Measurements from ENCODE around the gene APBA2. TPM values are rescaled to one million over a fixed set of nuclear protein-coding genes. Genes with fewer than 3 reads are reported as not detected.

Gene APBA2
- total and polyA plus RNA-seq, 2 of the 4 experiments (the other 2 are of a cell fraction) = 21.7 to 33.0 TPM

GRCh38 chr15:28891588-28891987 lies 5.8 kb downstream of the APBA2 start:
- Histone ChIP-seq H3K9ac (ENCODE audit: low read depth, low read length) (no peak overlapping the region), H4K5ac (ENCODE audit: low read depth, low read length) (peak overlapping the region; percentile 2; the same call in 1 of the 2 replicates), H2BK5ac (ENCODE audit: low read depth, low read length, poor library complexity, severe bottlenecking) (no peak overlapping the region), H2AK5ac (ENCODE audit: low read depth, low read length) (no peak overlapping the region; the same call in 1 of the 2 replicates), H3K4me1 (ENCODE audit: control insufficient read depth, insufficient read depth, low read length) (peaks cover 17% of the 10 kb centered on the region), H3K4ac (ENCODE audit: low read depth, low read length) (peak overlapping the region; percentile 36; the same call in 1 of the 2 replicates), H3K4me3 (ENCODE audit: insufficient read depth, low read depth, low read length) (no peak overlapping the region), H3K27me3 (ENCODE audit: control insufficient read depth, insufficient read depth, low read length) (no peaks in the 10 kb centered on the region), H3K23ac (ENCODE audit: low read depth, low read length) (no peak overlapping the region), H3K79me1 (ENCODE audit: low read depth in 1 of 2, low read length in 2 of 2) (peaks cover 19 to 90% of the 10 kb centered on the region in 2 experiments), H2BK20ac (ENCODE audit: low read depth, low read length) (no peak overlapping the region), H2BK120ac (ENCODE audit: low read depth, low read length) (no peak overlapping the region), H3K4me2 (ENCODE audit: low read depth, low read length) (no peak overlapping the region), H3K27ac (ENCODE audit: insufficient read depth, low read length) (no peak overlapping the region), H2AFZ (replicated peaks; ENCODE audit: low read length, poor library complexity) (no peak overlapping the region), H3K18ac (ENCODE audit: low read depth, low read length) (no peak overlapping the region), H2AK9ac (replicated peaks; ENCODE audit: low read depth, low read length, poor library complexity) (no peak overlapping the region), H4K91ac (ENCODE audit: insufficient read depth, low read depth, low read length) (0 out of 2 replicates have a peak overlapping the region, but pooled peaks have one; percentile 12), H2BK15ac (ENCODE audit: low read depth, low read length) (0 out of 3 replicates have a peak overlapping the region, but pooled peaks have one; percentile 41), H3K9me3 (ENCODE audit: control insufficient read depth, insufficient read depth, low read length) (no peaks in the 10 kb centered on the region; the same call in 1 of the 2 replicates), H3K36me3 (ENCODE audit: control insufficient read depth, insufficient read depth, low read length) (no peaks in the 10 kb centered on the region), H3K14ac (replicated peaks; ENCODE audit: low read depth, low read length) (no peak overlapping the region), H3K9me1 (ENCODE audit: insufficient read depth, low read length) (peaks cover 18% of the 10 kb centered on the region), H4K20me1 (ENCODE audit: insufficient read depth, low read length) (peaks cover 25% of the 10 kb centered on the region; the same call in 1 of the 2 replicates), H4K8ac (ENCODE audit: low read depth in 2 of 2, low read length in 2 of 2) (no peak overlapping the region), H3K56ac (ENCODE audit: extremely low read depth, insufficient read depth, low read length) (no peak overlapping the region)
- ChIA-PET POLR2A (ENCODE audit: unreplicated experiment) (no interaction called here), CTCF (no interaction called here)
- 92% methylated on average over 4 of the region's 6 CpGs; no CpG with 5 or more reads in 1 of the 2 experiments for WGBS, 2 experiments (ENCODE audit: extremely low coverage in 2 of 2, insufficient read length in 1 of 2)
- DNase-seq (peak; percentile 24), ATAC-seq (ENCODE audit: low read depth) (no peak)
- BruUV-seq (replicated peaks) = no TSS peak
- TF ChIP-seq USF2 (IDR thresholded peaks at IDR 0.05; ENCODE audit: low read depth, low read length) (peak; percentile 53), MAZ (IDR thresholded peaks at IDR 0.05; ENCODE audit: borderline replicate concordance, low read depth, low read length) (no peak)
- dilution Hi-C loops (cut with HindIII; ENCODE audit: low sequenced_read_pairs, unreplicated experiment) = no loop called here
- intact Hi-C loops (cut with micrococcal nuclease) = no loop called here
- in situ Hi-C loops (cut with MboI; ENCODE audit: low sequenced_read_pairs) = no loop called here
